ENCODE data around the gene FAM110A. TPM values are rescaled to one million over a fixed set of nuclear protein-coding genes. Genes with fewer than 3 reads are reported as not detected.
"Not testable (repeated sequence)": the region's sequence is repeated elsewhere in the genome, so short reads cannot be mapped to it uniquely, and the experiment has no call there.

FAM110A gene
- total RNA-seq, 1 donor from 2014 or later, result 1.8 TPM

GRCh38 chr20:890666-891057 is 57.1 kb downstream of the FAM110A start:
- intact Hi-C loops (cut with DNase I), result loop anchor here (5.0 kb wide), 1 partner anchor 73 kb away; no protein-coding TSS in a partner anchor
- peak; percentile 33 for DNase-seq (ENCODE audit: low spot score)

- intact Hi-C loops (cut with DNase I), result loop anchor here (5.0 kb wide), 1 partner anchor 74 kb away; no protein-coding TSS in a partner anchor
Measured at GRCh38 chr20:891058-891705, 57.7 kb downstream of the FAM110A start.

GRCh38 chr20:891706-892080 is 58.2 kb downstream of the FAM110A start:
- intact Hi-C loops (cut with DNase I), result loop anchor here (5.0 kb wide), 1 partner anchor 74 kb away; no protein-coding TSS in a partner anchor
- DNase-seq (ENCODE audit: low spot score), result no peak

More at GRCh38 chr20:891058-891705, 57.7 kb downstream of the FAM110A start:
- no peak for DNase-seq (ENCODE audit: low spot score)

GRCh38 chr20:892371-892770 is 58.9 kb downstream of the FAM110A start:
- DNase-seq (ENCODE audit: low spot score), result not testable (repeated sequence)
- intact Hi-C loops (cut with DNase I), result loop anchor here (5.0 kb wide), 1 partner anchor 75 kb away; no protein-coding TSS in a partner anchor

Other genes starting within 250 kb of the FAM110A start
- gene TCF15, start 223.4 kb upstream of the FAM110A start, total RNA-seq, result 4.8 TPM
- 38.4 TPM for gene SRXN1, start 180.5 kb upstream of the FAM110A start, total RNA-seq
- gene SCRT2, start 157.9 kb upstream of the FAM110A start, total RNA-seq, result not detected
- 2.8 TPM for gene SLC52A3, start 65.2 kb upstream of the FAM110A start, total RNA-seq
- gene ANGPT4, start 82.6 kb downstream of the FAM110A start, total RNA-seq, result not detected
- not detected for gene RSPO4, start 168.6 kb downstream of the FAM110A start, total RNA-seq

Measured in cardiac septum (tissue), 1 donor.